ENCODE data around the gene HNF1A. TPM values are rescaled to one million over a fixed set of nuclear protein-coding genes. Genes with fewer than 3 reads are reported as not detected.

HNF1A gene
- total and polyA plus RNA-seq, 2 donors (not counting 3 experiments of a cell fraction or from before 2014, with no cell fraction given), result not detected

- no peaks in the 10 kb centered on the region for H3K36me3 ChIP-seq (ENCODE audit: control insufficient read depth in 2 of 2, extremely low read depth in 1 of 2, insufficient read depth in 2 of 2, low read length in 2 of 2)
- dilution Hi-C loops (cut with MboI; ENCODE audit: extremely low pct_ligation_motif_present, low sequenced_read_pairs) (no loop called here), intact Hi-C loops (cut with micrococcal nuclease) (no loop called here)
- H3K27ac ChIP-seq (ENCODE audit: insufficient read depth, low read depth, low read length), result no peak overlapping the region
- peaks cover 3 to 8% of the 10 kb centered on the region in 2 experiments for H3K27me3 ChIP-seq (ENCODE audit: control insufficient read depth in 2 of 2, insufficient read depth in 2 of 2, low read length in 2 of 2)
- POLR2A ChIA-PET, result no interaction called here
- H3K9me1 ChIP-seq (replicated peaks; ENCODE audit: control insufficient read depth, extremely low read depth, insufficient read depth, low read length), result no peaks in the 10 kb centered on the region
- H4K20me1 ChIP-seq (replicated peaks; ENCODE audit: control insufficient read depth, extremely low read depth, insufficient read depth, low read length), result no peaks in the 10 kb centered on the region
- BruUV-seq (replicated peaks), result no TSS peak
- no peak overlapping the region for H3K4me2 ChIP-seq (ENCODE audit: insufficient read depth, low read length)
- FAIRE-seq, result no peak
- no peaks in the 10 kb centered on the region for H3K4me1 ChIP-seq (ENCODE audit: control insufficient read depth, extremely low read depth, insufficient read depth, low read length)
- no peak for TF ChIP-seq POLR2AphosphoS5 (IDR thresholded peaks at IDR 0.05; ENCODE audit: insufficient read depth, low read depth, low read length)
- TF ChIP-seq EZH2 (IDR thresholded peaks at IDR 0.05; ENCODE audit: borderline replicate concordance, low read depth, low read length, severe bottlenecking), result no peak
- TF ChIP-seq MYC (IDR thresholded peaks at IDR 0.05; ENCODE audit: low read depth, low read length), result no peak
- no peak for TF ChIP-seq FOS (IDR thresholded peaks at IDR 0.05; ENCODE audit: borderline replicate concordance, insufficient read depth, low read length)
- no peak for TF ChIP-seq JUN (IDR thresholded peaks at IDR 0.05; ENCODE audit: borderline replicate concordance, insufficient read depth, insufficient read length, low read depth)
- TF ChIP-seq GATA2 (IDR thresholded peaks at IDR 0.05; ENCODE audit: insufficient read depth, insufficient read length, low read depth, low read length), result no peak
- TF ChIP-seq, protein P1, sequence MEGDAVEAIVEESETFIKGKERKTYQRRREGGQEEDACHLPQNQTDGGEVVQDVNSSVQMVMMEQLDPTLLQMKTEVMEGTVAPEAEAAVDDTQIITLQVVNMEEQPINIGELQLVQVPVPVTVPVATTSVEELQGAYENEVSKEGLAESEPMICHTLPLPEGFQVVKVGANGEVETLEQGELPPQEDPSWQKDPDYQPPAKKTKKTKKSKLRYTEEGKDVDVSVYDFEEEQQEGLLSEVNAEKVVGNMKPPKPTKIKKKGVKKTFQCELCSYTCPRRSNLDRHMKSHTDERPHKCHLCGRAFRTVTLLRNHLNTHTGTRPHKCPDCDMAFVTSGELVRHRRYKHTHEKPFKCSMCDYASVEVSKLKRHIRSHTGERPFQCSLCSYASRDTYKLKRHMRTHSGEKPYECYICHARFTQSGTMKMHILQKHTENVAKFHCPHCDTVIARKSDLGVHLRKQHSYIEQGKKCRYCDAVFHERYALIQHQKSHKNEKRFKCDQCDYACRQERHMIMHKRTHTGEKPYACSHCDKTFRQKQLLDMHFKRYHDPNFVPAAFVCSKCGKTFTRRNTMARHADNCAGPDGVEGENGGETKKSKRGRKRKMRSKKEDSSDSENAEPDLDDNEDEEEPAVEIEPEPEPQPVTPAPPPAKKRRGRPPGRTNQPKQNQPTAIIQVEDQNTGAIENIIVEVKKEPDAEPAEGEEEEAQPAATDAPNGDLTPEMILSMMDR (IDR thresholded peaks at IDR 0.05; ENCODE audit: extremely low read depth in 1 of 2, insufficient read depth in 1 of 2, low read depth in 1 of 2, low read length in 2 of 2), result no peak
- no peak for TF ChIP-seq POLR2A (IDR thresholded peaks at IDR 0.05; ENCODE audit: low read depth, low read length)
- no peak for TF ChIP-seq MAX (IDR thresholded peaks at IDR 0.05; ENCODE audit: insufficient read depth, insufficient read length)
- H3K4me3 ChIP-seq (replicated peaks in 1 of 3; ENCODE audit: insufficient read depth in 1 of 3, low read depth in 1 of 3, low read length in 3 of 3), result no peak overlapping the region
- H2AFZ ChIP-seq (ENCODE audit: low read depth, low read length), result no peak overlapping the region
- DNase-seq (ENCODE audit: low read depth, low spot score), result no peak
- H3K9me3 ChIP-seq (replicated peaks; ENCODE audit: control insufficient read depth, insufficient read depth, low read length), result no peaks in the 10 kb centered on the region
- no peaks in the 10 kb centered on the region for H3K79me2 ChIP-seq (ENCODE audit: control insufficient read depth, insufficient read depth, low read length)
- no peak overlapping the region for H3K9ac ChIP-seq (replicated peaks; ENCODE audit: extremely low read depth, insufficient read depth, low read length)
- CTCF ChIA-PET, result interaction anchor here (1.1 to 3.1 kb wide), 4 partner anchors 8 to 344 kb away, joined by 3 to 12 read pairs (median 4); no protein-coding TSS in a partner anchor
Observed at GRCh38 chr12:120993496-120993895, 15.2 kb downstream of the HNF1A start.

Measured in endothelial cell of umbilical vein (primary cell).